ENCODE measurements around the gene SYMPK. TPM values are rescaled to one million over a fixed set of nuclear protein-coding genes. Genes with fewer than 3 reads are reported as not detected.

Gene SYMPK
- total and polyA plus RNA-seq, 2 donors from 2014 or later: 61.5 to 77.4 TPM

- H3K4me3 ChIP-seq (ENCODE audit: low read length in 3 of 3): no peak overlapping the region
- peaks cover 0 to 20% (median 10%) of the 10 kb centered on the region in 3 donors for H3K36me3 ChIP-seq (ENCODE audit: control insufficient read depth in 2 of 3, insufficient read depth in 3 of 3, low read length in 3 of 3)
- no peaks in the 10 kb centered on the region for H3K9me3 ChIP-seq (ENCODE audit: control insufficient read depth in 2 of 3, insufficient read depth in 1 of 3, low read length in 3 of 3)
These were observed 73.7 kb downstream of the SYMPK start for GRCh38 chr19:45789035-45789786.

GRCh38 chr19:45786533-45786894 lies 76.4 kb downstream of the SYMPK start:
- no peaks in the 10 kb centered on the region for H3K27me3 ChIP-seq (ENCODE audit: control insufficient read depth, insufficient read depth, low read length)
- H3K4me1 ChIP-seq (ENCODE audit: control insufficient read depth in 2 of 3, insufficient read depth in 2 of 3, low read depth in 1 of 3, low read length in 3 of 3): peaks cover 0 to 13% (median 0%) of the 10 kb centered on the region in 3 donors
- no peak overlapping the region for H3K27ac ChIP-seq (ENCODE audit: low read depth in 2 of 2, low read length in 2 of 2)
- H3K4me3 ChIP-seq (ENCODE audit: low read length in 3 of 3): no peak overlapping the region
- no peak overlapping the region for H3K9ac ChIP-seq (ENCODE audit: low read length in 3 of 3)
- intact Hi-C loops (cut with DNase I): no loop called here
- DNase-seq (peak in 1 of 5 donors; percentile 78), FAIRE-seq (no peak)
- H3K9me3 ChIP-seq (ENCODE audit: control insufficient read depth in 2 of 3, insufficient read depth in 1 of 3, low read length in 3 of 3): no peaks in the 10 kb centered on the region
- TF ChIP-seq CTCF (IDR thresholded peaks at IDR 0.05; ENCODE audit: borderline replicate concordance, extremely low read depth, insufficient read depth): no peak
- peaks cover 0 to 20% (median 10%) of the 10 kb centered on the region in 3 donors for H3K36me3 ChIP-seq (ENCODE audit: control insufficient read depth in 2 of 3, insufficient read depth in 3 of 3, low read length in 3 of 3)

More at GRCh38 chr19:45789035-45789786, 73.7 kb downstream of the SYMPK start:
- no peak for TF ChIP-seq CTCF (IDR thresholded peaks at IDR 0.05; ENCODE audit: borderline replicate concordance, extremely low read depth, insufficient read depth)
- no peak overlapping the region for H3K27ac ChIP-seq (ENCODE audit: low read depth in 2 of 2, low read length in 2 of 2)
- intact Hi-C loops (cut with DNase I): no loop called here
- no peak for FAIRE-seq
- H3K27me3 ChIP-seq (ENCODE audit: control insufficient read depth, insufficient read depth, low read length): no peaks in the 10 kb centered on the region
- peaks cover 0 to 12% (median 7%) of the 10 kb centered on the region in 3 donors for H3K4me1 ChIP-seq (ENCODE audit: control insufficient read depth in 2 of 3, insufficient read depth in 2 of 3, low read depth in 1 of 3, low read length in 3 of 3)
- no peak for DNase-seq
- H3K9ac ChIP-seq (ENCODE audit: low read length in 3 of 3): no peak overlapping the region

- peak in 1 of 5 donors; percentile 79 for DNase-seq
- Histone ChIP-seq H3K4me3 (ENCODE audit: low read length in 3 of 3) (no peak overlapping the region), H3K36me3 (ENCODE audit: control insufficient read depth in 2 of 3, insufficient read depth in 3 of 3, low read length in 3 of 3) (peaks cover 0 to 20% (median 10%) of the 10 kb centered on the region in 3 donors), H3K4me1 (ENCODE audit: control insufficient read depth in 2 of 3, insufficient read depth in 2 of 3, low read depth in 1 of 3, low read length in 3 of 3) (peaks cover 0 to 13% (median 0%) of the 10 kb centered on the region in 3 donors), H3K9ac (ENCODE audit: low read length in 3 of 3) (no peak overlapping the region), H3K27me3 (ENCODE audit: control insufficient read depth, insufficient read depth, low read length) (no peaks in the 10 kb centered on the region), H3K9me3 (ENCODE audit: control insufficient read depth in 2 of 3, insufficient read depth in 1 of 3, low read length in 3 of 3) (no peaks in the 10 kb centered on the region), H3K27ac (ENCODE audit: low read depth in 2 of 2, low read length in 2 of 2) (no peak overlapping the region)
- no peak for FAIRE-seq
- intact Hi-C loops (cut with DNase I): no loop called here
- TF ChIP-seq CTCF (IDR thresholded peaks at IDR 0.05; ENCODE audit: borderline replicate concordance, extremely low read depth, insufficient read depth): no peak
These were observed 77.0 kb downstream of the SYMPK start for GRCh38 chr19:45785781-45786532.
